ENCODE data around the gene PAM16.

PAM16 gene

GRCh38 chr16:4359914-4360313 is 8.8 kb upstream of the PAM16 start:
- H3K36me3 ChIP-seq (ENCODE audit: insufficient read depth, low read length) = no peaks in the 10 kb centered on the region
- H3K4me1 ChIP-seq (ENCODE audit: control insufficient read depth, insufficient read depth, low read length, unreplicated experiment) = no peaks in the 10 kb centered on the region
- no peaks in the 10 kb centered on the region for H3K27me3 ChIP-seq (ENCODE audit: insufficient read depth, low read length)
- H3K79me2 ChIP-seq (ENCODE audit: control insufficient read depth, insufficient read depth, low read length, unreplicated experiment) = no peaks in the 10 kb centered on the region
- no peak overlapping the region for H3K4me3 ChIP-seq (ENCODE audit: low read depth, low read length)
- H3K27ac ChIP-seq (ENCODE audit: low read depth, low read length) = no peak overlapping the region
- H2AFZ ChIP-seq (ENCODE audit: low read length, unreplicated experiment) = no peak overlapping the region

DNA sequence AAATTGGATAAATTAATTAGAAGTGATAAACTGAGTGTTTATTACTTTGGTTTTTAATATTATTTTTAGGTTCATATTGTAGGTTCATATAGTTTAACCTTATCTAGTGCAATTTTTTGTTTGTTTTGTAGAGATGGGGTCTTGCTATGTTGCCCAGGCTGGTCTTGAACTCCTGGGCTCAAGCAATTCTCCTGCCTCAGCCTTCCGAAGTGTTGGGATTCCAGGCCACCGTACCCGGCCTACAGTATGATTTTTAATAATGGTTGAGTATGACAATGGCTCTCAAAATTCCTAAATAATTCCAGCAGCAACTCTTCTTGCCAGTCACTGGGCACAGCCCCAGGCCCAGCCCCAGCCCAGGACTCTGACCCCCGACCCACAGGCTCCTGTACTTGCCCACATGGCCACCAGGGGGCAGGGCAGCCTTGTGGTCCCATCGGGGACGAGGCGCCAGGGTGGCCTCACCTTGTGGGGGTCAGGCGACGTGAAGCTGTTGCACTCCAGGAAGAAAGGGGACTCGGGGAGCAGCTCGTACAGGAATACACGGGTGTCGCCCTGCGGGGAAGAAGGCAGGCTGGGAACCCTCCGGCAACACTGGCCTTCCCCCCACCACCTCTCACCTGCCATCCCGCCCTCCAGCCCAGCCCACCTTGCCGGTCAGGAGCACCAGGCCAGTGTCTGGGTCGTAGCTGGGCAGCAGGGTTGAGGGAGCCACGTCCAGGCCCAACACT is 7.9 kb upstream of the PAM16 start:
- H3K79me2 ChIP-seq (ENCODE audit: control insufficient read depth, insufficient read depth, low read length, unreplicated experiment) = no peaks in the 10 kb centered on the region
- no peak overlapping the region for H2AFZ ChIP-seq (ENCODE audit: low read length, unreplicated experiment)
- H3K4me1 ChIP-seq (ENCODE audit: control insufficient read depth, insufficient read depth, low read length, unreplicated experiment) = no peaks in the 10 kb centered on the region
- H3K27ac ChIP-seq (ENCODE audit: low read depth, low read length) = no peak overlapping the region
- no peaks in the 10 kb centered on the region for H3K27me3 ChIP-seq (ENCODE audit: insufficient read depth, low read length)
- no peaks in the 10 kb centered on the region for H3K36me3 ChIP-seq (ENCODE audit: insufficient read depth, low read length)
- no peak overlapping the region for H3K4me3 ChIP-seq (ENCODE audit: low read depth, low read length)

GRCh38 chr16:4358236-4358635 is 7.1 kb upstream of the PAM16 start:
- Histone ChIP-seq H3K4me3 (ENCODE audit: low read depth, low read length) (no peak overlapping the region), H3K27ac (ENCODE audit: low read depth, low read length) (no peak overlapping the region), H3K36me3 (ENCODE audit: insufficient read depth, low read length) (no peaks in the 10 kb centered on the region), H3K27me3 (ENCODE audit: insufficient read depth, low read length) (no peaks in the 10 kb centered on the region), H3K79me2 (ENCODE audit: control insufficient read depth, insufficient read depth, low read length, unreplicated experiment) (no peaks in the 10 kb centered on the region), H2AFZ (ENCODE audit: low read length, unreplicated experiment) (no peak overlapping the region), H3K4me1 (ENCODE audit: control insufficient read depth, insufficient read depth, low read length, unreplicated experiment) (no peaks in the 10 kb centered on the region)

- Histone ChIP-seq H3K36me3 (ENCODE audit: insufficient read depth, low read length) (no peaks in the 10 kb centered on the region), H3K4me1 (ENCODE audit: control insufficient read depth, insufficient read depth, low read length, unreplicated experiment) (peaks cover 3% of the 10 kb centered on the region), H3K4me3 (ENCODE audit: low read depth, low read length) (no peak overlapping the region), H2AFZ (ENCODE audit: low read length, unreplicated experiment) (no peak overlapping the region), H3K27ac (ENCODE audit: low read depth, low read length) (no peak overlapping the region), H3K27me3 (ENCODE audit: insufficient read depth, low read length) (no peaks in the 10 kb centered on the region), H3K79me2 (ENCODE audit: control insufficient read depth, insufficient read depth, low read length, unreplicated experiment) (no peaks in the 10 kb centered on the region)
Observed at GRCh38 chr16:4356820-4357219, 5.7 kb upstream of the PAM16 start.

GRCh38 chr16:4354512-4355409 is 3.6 kb upstream of the PAM16 start:
- Histone ChIP-seq H3K4me1 (ENCODE audit: control insufficient read depth, insufficient read depth, low read length, unreplicated experiment) (peaks cover 7% of the 10 kb centered on the region), H2AFZ (ENCODE audit: low read length, unreplicated experiment) (no peak overlapping the region), H3K27me3 (ENCODE audit: insufficient read depth, low read length) (no peaks in the 10 kb centered on the region), H3K27ac (ENCODE audit: low read depth, low read length) (no peak overlapping the region), H3K36me3 (ENCODE audit: insufficient read depth, low read length) (no peaks in the 10 kb centered on the region), H3K4me3 (ENCODE audit: low read depth, low read length) (no peak overlapping the region), H3K79me2 (ENCODE audit: control insufficient read depth, insufficient read depth, low read length, unreplicated experiment) (peaks cover 12% of the 10 kb centered on the region)

DNA sequence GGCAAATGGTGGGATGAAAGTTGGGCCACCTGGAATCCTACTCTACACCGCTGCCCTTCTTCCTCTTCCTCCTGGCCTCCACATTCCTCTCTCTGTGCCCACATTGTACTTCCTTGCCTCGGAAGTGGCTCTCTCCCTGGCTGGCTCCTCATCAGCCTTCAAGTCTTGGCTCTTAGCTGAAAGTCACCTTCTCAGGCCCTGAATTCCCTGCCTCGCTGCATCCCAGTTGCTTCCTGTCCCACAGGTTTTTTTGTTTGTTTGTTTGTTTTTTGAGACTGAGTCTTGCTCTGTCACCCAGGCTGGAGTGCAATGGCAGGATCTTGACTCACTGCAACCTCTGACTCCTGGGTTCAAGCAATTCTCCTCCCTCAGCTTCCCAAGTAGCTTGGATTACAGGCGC is 2.6 kb upstream of the PAM16 start:
- H3K27me3 ChIP-seq (ENCODE audit: insufficient read depth, low read length) = no peaks in the 10 kb centered on the region
- H3K36me3 ChIP-seq (ENCODE audit: insufficient read depth, low read length) = no peaks in the 10 kb centered on the region
- no peak overlapping the region for H3K27ac ChIP-seq (ENCODE audit: low read depth, low read length)
- peaks cover 20% of the 10 kb centered on the region for H3K79me2 ChIP-seq (ENCODE audit: control insufficient read depth, insufficient read depth, low read length, unreplicated experiment)
- H3K4me1 ChIP-seq (ENCODE audit: control insufficient read depth, insufficient read depth, low read length, unreplicated experiment) = peaks cover 7% of the 10 kb centered on the region
- H3K4me3 ChIP-seq (ENCODE audit: low read depth, low read length) = no peak overlapping the region
- H2AFZ ChIP-seq (ENCODE audit: low read length, unreplicated experiment) = no peak overlapping the region

- no peak overlapping the region for H3K27ac ChIP-seq (ENCODE audit: low read depth, low read length)
- H3K36me3 ChIP-seq (ENCODE audit: insufficient read depth, low read length) = no peaks in the 10 kb centered on the region
- peaks cover 7% of the 10 kb centered on the region for H3K4me1 ChIP-seq (ENCODE audit: control insufficient read depth, insufficient read depth, low read length, unreplicated experiment)
- peaks cover 25% of the 10 kb centered on the region for H3K79me2 ChIP-seq (ENCODE audit: control insufficient read depth, insufficient read depth, low read length, unreplicated experiment)
- H3K27me3 ChIP-seq (ENCODE audit: insufficient read depth, low read length) = no peaks in the 10 kb centered on the region
- no peak overlapping the region for H3K4me3 ChIP-seq (ENCODE audit: low read depth, low read length)
- no peak overlapping the region for H2AFZ ChIP-seq (ENCODE audit: low read length, unreplicated experiment)
Observed at GRCh38 chr16:4352843-4353242, 1.7 kb upstream of the PAM16 start.

DNA sequence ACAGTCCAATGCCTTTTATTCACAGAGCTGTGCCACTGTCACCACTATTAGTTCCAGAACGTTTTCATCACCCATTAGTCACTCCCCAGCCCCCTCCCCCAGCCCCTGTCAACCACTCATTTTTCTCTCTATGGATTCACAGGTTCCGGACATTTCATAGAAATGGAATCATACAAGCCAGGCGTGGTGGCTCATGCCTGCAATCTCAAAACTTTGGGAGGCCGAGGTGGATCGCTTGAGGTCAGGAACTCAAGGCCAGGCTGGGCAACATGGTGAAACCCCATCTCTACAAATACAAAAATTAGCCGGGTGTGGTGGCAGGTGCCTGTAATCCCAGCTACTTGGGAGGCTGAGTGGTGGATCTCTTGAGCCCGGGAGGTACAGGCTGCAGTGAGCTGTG is 759 bp upstream of the PAM16 start:
- Histone ChIP-seq H3K4me3 (ENCODE audit: low read depth, low read length) (peak overlapping the region; percentile 87), H3K36me3 (ENCODE audit: insufficient read depth, low read length) (no peaks in the 10 kb centered on the region), H3K27me3 (ENCODE audit: insufficient read depth, low read length) (no peaks in the 10 kb centered on the region), H2AFZ (ENCODE audit: low read length, unreplicated experiment) (no peak overlapping the region), H3K4me1 (ENCODE audit: control insufficient read depth, insufficient read depth, low read length, unreplicated experiment) (peaks cover 7% of the 10 kb centered on the region), H3K79me2 (ENCODE audit: control insufficient read depth, insufficient read depth, low read length, unreplicated experiment) (peaks cover 31% of the 10 kb centered on the region), H3K27ac (ENCODE audit: low read depth, low read length) (peak overlapping the region; percentile 54)

DNA sequence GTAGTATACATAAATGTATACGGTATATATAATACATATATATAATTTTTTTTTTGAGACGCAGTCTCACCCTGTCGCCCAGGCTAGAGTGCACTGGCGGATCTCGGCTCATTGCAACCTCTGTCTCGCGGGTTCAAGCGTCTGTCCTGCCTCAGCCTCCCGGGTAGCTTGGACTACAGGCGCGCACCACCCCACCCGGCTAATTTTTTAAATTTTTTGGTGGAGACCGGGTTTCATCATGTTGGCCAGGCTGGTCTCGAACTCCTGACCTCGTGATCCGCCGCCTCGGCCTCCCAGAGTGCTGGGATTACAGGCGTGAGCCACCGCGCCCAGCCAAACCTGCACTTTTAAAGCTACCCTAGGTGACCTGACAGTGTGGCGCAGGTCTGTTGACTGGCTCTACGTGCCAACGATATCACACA is 745 bp downstream of the PAM16 start:
- Histone ChIP-seq H2AFZ (ENCODE audit: low read length, unreplicated experiment) (peak overlapping the region; percentile 83), H3K79me2 (ENCODE audit: control insufficient read depth, insufficient read depth, low read length, unreplicated experiment) (peaks cover 42% of the 10 kb centered on the region), H3K36me3 (ENCODE audit: insufficient read depth, low read length) (no peaks in the 10 kb centered on the region), H3K4me1 (ENCODE audit: control insufficient read depth, insufficient read depth, low read length, unreplicated experiment) (peaks cover 10% of the 10 kb centered on the region), H3K27me3 (ENCODE audit: insufficient read depth, low read length) (no peaks in the 10 kb centered on the region), H3K4me3 (ENCODE audit: low read depth, low read length) (peak overlapping the region; percentile 87), H3K27ac (ENCODE audit: low read depth, low read length) (peak overlapping the region; percentile 58; the same call in 1 of the 2 replicates)

GRCh38 chr16:4349332-4349731 is 1.8 kb downstream of the PAM16 start:
- Histone ChIP-seq H2AFZ (ENCODE audit: low read length, unreplicated experiment) (no peak overlapping the region), H3K4me3 (ENCODE audit: low read depth, low read length) (no peak overlapping the region; the same call in 1 of the 2 replicates), H3K79me2 (ENCODE audit: control insufficient read depth, insufficient read depth, low read length, unreplicated experiment) (peaks cover 46% of the 10 kb centered on the region), H3K27me3 (ENCODE audit: insufficient read depth, low read length) (no peaks in the 10 kb centered on the region), H3K36me3 (ENCODE audit: insufficient read depth, low read length) (no peaks in the 10 kb centered on the region), H3K4me1 (ENCODE audit: control insufficient read depth, insufficient read depth, low read length, unreplicated experiment) (peaks cover 10% of the 10 kb centered on the region), H3K27ac (ENCODE audit: low read depth, low read length) (no peak overlapping the region)
